GM19193 (cell line): ENCODE data around the gene PLXNB2.

Source experiments
- POLR2A ChIP-seq: IDR thresholded peaks from 4 replicates; pipeline ENCODE4 v1.6.1; 2011; ENCODE audit not compliant: insufficient read depth, insufficient read length; ENCODE audit errors: extremely low read depth

PLXNB2 gene

GRCh38 chr22:50272044-50272802 lies 35.2 kb downstream of the PLXNB2 start:
- no peak for TF ChIP-seq POLR2A

DNA sequence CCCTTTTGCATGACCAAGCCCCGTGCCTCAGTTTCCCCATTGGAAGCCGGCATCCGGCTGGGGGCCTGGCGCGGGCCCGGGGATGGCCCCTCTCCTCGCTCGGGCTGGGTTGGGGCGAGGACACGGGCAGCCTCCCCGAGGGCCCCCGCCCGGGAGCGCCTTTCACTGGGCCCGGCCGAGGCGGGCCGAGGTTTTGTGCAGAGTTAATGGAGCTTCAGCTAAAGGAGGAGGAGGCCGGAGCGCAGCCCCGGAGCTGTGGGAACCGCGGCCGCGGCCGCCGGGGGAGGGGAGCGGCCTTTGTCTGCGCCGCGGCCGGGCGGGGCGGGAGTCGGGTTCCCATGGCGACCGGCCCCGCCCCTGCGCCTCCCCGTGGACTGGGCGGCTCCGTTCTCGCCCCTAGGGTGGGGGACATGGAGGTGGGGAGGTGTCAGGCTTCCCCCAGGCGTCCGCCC lies 35.9 kb downstream of the PLXNB2 start:
- no peak for TF ChIP-seq POLR2A

DNA sequence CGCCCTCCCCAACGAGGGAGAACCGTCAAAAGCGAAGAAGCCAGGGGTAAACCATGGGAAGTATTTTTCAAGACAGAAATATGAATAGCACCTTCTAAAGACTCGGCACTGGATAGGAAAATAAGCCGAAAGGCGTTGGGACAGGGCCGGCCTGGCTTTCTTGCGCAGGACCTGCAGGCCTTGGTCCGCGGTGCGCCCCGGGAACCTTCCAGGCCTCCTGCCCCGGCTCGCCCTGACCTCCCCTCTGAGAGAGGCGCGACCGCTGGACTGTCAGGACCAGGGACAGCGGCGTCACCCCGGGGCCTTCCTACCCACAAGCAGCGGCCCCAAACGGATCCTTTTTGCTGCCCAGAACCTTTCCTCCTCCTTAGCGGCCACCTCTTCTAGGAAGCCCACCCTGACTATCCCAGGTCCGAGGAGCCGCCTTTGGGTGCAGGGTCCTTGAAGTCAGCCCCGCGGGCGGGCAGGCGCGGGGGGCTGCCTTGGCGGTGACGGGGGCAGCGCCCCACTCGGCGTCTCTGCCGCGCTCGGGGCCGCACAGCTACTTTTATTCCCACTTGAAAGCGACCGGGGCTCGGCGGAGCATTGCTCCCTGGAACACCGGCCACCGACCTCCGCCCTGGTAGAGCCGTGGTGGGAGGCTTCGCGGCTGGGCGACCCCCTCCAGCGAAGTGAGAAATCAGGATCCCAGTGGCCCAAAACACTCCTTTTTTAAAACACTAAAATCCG lies 36.6 kb downstream of the PLXNB2 start:
- TF ChIP-seq POLR2A: no peak

GRCh38 chr22:50269970-50270665 lies 37.3 kb downstream of the PLXNB2 start, which contains the start of gene MAPK11:
Gene MAPK11 (minus strand): TSS chr22:50270380. CDS start chr22:50270292, 88 bp downstream.
- TF ChIP-seq POLR2A: no peak

- TF ChIP-seq POLR2A: no peak
Measured at GRCh38 chr22:50269573-50269969, 37.9 kb downstream of the PLXNB2 start.

- no peak for TF ChIP-seq POLR2A
Measured at GRCh38 chr22:50268655-50269113, 38.8 kb downstream of the PLXNB2 start.

DNA sequence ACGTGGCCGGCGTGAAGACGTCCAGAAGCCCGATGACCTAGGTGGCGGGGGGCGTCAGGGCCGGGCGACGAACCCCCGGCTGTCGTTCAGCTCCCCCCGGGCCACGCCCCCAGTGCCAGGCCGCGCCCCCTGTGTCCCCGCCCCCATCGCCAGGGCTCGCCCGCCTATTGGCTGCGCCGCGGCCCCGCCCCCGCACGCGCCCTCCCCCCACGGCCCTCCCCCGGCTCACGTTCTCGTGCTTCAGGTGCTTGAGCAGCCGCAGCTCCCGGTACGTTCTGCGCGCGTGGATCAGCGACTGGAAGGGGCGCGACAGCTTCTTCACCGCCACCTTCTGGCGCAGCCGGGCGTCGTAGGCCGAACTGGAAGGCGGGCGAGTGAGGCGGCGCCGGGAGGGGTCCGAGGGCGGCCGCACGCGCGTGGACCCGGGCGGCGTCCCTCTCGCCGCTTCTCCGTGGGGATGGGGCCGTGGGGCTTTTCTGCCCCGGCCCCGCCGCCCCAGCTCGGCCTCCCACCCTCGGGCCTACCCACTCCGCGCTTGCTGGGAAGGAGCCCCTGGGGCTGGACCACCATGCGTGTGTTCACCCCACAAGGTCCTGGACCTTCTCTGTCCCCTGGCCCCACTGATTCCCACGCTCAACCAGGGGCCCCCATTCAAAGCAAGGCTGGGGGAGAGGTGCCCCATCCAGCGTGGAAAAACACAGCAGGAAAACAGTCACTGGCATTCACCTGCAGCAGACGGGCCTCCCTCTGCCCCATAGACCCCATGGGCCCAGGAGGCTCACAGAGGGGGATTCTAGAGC lies 39.7 kb downstream of the PLXNB2 start:
- TF ChIP-seq POLR2A: no peak

- no peak for TF ChIP-seq POLR2A
Measured at GRCh38 chr22:50266994-50267393, 40.5 kb downstream of the PLXNB2 start.

DNA sequence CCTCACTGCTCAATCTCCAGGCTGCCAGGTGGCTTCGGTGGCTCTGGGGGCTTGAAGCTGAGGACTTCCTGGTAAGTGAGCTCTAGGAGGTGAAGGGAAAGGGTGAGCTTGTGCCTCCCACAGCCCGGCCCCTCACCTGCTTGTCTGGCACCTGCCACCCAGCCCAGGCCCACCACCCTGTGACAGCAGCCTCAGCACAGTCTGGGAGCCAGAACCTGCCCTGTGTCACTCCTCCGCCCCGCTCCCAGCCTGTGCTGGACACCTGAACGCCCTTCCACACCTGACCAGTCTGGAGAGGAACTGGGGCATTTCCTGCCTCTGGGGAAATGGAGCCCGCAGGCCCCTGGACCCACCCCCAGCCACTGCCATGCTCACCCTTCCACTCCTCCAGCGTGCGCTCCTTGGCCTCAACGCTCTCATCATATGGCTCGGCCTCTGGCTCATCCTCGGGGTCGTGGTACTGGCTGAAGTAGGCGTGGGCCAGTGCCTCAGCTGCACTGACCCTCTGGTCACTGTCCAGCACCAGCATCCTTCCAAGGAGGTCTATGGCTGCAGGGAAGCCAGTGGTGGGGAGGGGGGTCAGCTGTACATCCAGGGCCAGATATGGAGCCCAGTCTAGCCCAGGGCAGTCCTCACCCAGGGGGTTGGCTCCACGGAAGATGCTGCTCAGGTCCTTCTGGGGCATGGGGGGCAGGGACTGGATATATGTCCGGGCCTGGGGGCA lies 42.3 kb downstream of the PLXNB2 start:
- TF ChIP-seq POLR2A: no peak

- TF ChIP-seq POLR2A: no peak
Measured at GRCh38 chr22:50264104-50264745, 43.2 kb downstream of the PLXNB2 start.

GRCh38 chr22:50262973-50263617 lies 44.4 kb downstream of the PLXNB2 start:
- TF ChIP-seq POLR2A: no peak

DNA sequence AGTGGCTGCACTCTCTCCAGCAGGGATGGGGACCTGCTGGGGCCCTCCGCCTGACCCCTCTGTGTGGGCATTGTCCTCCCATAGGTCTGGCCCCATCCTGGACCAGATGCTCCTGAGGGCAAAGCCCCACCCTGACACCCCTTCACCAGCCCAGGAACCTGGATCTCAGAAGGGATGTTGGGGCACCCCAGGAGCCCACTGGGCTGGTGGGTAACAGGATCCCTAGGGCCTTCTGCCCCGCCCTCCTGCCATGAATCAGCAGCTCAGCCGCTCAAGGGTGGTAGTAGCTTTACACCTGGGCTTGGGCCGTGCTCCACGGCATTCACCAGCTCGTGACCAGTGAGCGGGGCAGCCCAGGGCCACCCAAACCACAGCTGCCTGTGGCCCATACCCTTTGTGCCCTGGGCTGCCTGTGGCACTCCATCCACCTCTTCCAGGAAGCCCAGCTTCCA lies 45.0 kb downstream of the PLXNB2 start:
- TF ChIP-seq POLR2A: no peak
